Activated naive CD4-positive, alpha-beta T cell treated with Interleukin-2 at 50 U/mL for 16 hours (primary cell): ENCODE data around the gene POPDC3.
"Not testable (repeated sequence)": the region's sequence is repeated elsewhere in the genome, so short reads cannot be mapped to it uniquely, and the experiment has no call there.

Experiments used
- DNase-seq: peaks from one replicate; pipeline ENCODE4 v3.0.0-alpha.2; 2020

Gene POPDC3, protein sequence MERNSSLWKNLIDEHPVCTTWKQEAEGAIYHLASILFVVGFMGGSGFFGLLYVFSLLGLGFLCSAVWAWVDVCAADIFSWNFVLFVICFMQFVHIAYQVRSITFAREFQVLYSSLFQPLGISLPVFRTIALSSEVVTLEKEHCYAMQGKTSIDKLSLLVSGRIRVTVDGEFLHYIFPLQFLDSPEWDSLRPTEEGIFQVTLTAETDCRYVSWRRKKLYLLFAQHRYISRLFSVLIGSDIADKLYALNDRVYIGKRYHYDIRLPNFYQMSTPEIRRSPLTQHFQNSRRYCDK

GRCh38 chr6:105179244-105180065 is at the start of gene POPDC3:
TSS of gene POPDC3 (minus strand) at chr6:105180014. CDS start at chr6:105161909, 18,105 bp downstream.
- no peak for DNase-seq

GRCh38 chr6:105227295-105227767 is 47.5 kb upstream of the POPDC3 start:
- no peak for DNase-seq

- DNase-seq, result no peak
These were observed 46.9 kb upstream of the POPDC3 start for GRCh38 chr6:105226598-105227294.

DNA sequence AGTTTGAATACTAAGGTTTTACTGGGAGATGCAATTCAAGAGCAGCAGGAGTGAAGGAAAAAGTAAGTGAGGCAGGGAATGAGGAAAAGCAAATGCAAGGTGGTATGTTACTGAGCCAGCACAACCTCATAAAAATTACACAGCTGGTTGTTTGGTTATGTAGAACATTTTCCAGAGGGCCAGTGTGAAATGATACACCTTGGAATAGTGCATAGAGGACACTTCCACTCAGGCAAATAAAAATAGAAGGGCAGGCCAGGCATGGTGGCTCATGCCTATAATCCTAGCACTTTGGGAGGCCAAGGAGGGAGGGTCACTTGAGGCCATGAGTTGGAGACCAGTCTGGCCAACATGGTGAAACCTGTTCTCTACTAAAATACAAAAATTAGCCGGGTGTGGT is 43.4 kb upstream of the POPDC3 start:
- no peak for DNase-seq

DNA sequence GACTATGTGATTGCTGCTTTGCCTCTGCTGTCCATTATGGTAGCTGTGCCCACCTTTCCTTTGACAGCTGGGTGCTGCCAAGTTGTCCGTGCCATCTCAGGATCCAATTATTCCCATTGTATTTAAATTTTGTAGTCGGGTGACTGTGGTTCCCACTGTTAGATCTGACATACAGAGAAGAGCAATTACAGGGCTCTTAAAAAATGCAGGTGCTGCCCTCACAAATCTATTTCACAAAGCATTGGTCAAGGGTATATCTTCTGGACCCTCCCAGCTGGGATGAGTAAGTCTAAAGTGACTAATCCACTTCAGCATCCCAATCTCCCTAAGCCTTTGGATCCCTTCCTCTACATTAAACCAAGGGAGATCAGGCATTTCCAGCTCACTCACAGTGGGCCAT is 41.4 kb upstream of the POPDC3 start:
- not testable (repeated sequence) for DNase-seq

DNA sequence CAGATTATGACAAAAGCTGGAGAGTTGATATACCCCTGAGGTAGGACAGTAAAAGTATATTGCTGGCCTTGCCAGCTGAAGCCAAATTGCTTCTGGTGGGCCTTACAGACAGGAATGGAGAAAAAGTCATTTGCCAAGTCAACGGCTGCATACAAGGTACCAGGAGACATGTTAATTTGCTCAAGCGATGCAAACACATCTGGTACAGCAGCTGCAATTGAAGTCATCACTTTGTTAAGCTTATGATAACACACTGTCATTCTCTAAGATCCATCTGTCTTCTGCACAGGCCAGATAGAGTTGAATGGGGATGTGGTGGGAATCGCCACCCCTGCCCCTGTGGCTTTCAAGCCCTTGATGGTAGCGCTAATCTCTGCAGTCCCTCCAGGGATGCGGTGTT is 40.4 kb upstream of the POPDC3 start:
- no peak for DNase-seq

DNA sequence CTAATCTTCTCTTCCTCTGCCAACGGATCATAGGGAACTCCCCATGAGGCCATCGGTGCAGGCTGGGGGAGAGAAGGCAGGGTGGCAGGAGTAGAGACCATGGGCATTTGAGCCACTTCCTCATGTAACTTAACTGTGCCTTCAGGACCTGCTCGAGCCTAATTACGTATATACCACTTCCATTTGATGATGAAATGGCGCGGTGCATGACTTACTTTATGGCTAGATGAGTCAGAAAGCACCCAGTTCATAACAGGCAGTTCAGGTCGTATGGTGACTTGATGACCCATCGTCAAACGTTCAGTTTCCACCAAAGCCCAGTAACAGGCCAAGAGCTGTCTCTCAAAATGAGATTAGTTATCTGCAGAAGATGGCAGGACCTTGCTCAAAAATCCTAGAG is 39.4 kb upstream of the POPDC3 start:
- DNase-seq, result not testable (repeated sequence)

GRCh38 chr6:105215506-105215905 is 35.7 kb upstream of the POPDC3 start:
- DNase-seq, result no peak

DNA sequence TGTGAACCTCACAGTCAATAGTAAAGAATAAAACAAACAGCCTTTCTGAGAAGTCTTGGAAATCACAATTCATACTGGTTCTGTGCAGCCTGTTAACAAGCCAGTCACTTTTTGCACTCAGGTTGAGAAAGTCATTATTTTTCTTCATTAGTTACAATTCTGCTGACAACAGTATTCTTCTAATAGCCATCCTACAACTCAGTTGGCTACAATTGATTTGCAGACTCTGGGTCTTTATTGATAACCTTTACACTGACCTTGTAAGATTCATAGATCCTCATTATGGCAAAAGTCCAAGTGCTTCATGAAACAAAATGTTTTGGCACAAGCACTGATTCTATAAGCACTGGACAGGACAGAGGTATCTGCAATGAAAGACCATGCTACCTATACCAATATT is 34.9 kb upstream of the POPDC3 start:
- DNase-seq, result no peak

GRCh38 chr6:105213272-105213671 is 33.5 kb upstream of the POPDC3 start:
- no peak for DNase-seq

DNA sequence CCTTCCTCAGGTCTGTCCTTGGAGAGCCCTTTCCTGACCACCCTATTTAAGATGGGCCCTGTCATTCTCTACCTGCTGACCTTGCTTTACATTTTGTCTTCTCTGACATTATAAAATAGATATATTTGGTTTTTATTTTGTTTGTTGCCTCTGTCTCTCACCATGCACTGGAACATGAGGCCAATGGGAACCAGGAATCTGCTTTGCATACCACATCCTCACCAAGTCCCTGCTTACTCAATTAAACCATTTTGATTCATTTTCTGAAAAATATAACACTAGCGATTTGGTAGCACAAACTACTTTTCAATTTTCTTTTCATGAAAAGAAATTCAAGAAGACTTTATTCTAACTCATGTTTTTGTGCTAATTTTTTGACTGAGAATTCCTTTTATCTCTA is 32.8 kb upstream of the POPDC3 start:
- DNase-seq, result no peak

DNA sequence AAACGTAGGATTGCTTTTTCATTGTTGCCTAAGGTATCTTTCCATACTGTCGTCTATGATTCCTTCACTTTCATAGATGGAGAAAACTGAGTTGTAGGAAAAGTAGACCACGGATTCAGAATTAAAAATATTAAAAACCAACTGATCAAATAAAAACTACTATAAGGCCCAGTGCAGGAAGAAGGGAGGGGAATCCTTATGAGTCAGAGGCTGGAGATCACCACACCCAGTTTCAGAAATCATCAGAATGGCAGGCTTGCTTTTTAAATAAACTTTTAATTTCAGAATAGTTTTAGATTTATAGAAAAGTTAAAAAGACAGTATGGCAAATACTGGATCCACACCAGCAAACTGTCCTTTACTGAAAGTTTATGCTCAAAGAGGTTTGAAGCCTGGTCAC is 32.0 kb upstream of the POPDC3 start:
- no peak for DNase-seq

DNA sequence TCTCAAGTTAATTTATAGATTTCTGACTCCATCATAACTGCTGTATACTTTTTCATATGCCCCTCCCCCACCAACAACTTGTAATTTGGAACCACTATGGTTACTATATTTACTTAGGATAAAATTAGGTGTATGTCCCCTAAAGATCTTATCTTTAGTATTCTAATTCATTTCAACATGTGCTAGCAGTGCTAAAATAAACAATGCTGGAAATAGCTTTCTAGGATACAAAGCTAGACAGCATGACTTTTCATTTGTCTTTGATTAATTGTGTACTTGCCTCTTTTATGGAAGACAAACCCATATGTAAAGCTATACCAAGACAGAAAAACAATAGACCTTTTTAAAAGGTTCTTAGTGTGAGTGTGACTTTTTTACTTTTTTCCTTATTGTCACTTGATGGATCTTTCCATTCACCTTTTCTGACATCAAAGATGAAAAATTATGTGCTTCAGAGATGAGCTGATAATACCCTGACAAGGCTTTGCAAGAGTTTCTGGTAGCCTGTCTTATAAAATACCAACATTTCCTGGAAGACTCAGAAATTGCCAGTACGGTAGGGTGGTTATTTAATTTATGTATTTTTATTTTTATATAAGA is 31.2 kb upstream of the POPDC3 start:
- DNase-seq, result no peak

- DNase-seq, result no peak
These were observed 30.3 kb upstream of the POPDC3 start for GRCh38 chr6:105209950-105210706.

DNA sequence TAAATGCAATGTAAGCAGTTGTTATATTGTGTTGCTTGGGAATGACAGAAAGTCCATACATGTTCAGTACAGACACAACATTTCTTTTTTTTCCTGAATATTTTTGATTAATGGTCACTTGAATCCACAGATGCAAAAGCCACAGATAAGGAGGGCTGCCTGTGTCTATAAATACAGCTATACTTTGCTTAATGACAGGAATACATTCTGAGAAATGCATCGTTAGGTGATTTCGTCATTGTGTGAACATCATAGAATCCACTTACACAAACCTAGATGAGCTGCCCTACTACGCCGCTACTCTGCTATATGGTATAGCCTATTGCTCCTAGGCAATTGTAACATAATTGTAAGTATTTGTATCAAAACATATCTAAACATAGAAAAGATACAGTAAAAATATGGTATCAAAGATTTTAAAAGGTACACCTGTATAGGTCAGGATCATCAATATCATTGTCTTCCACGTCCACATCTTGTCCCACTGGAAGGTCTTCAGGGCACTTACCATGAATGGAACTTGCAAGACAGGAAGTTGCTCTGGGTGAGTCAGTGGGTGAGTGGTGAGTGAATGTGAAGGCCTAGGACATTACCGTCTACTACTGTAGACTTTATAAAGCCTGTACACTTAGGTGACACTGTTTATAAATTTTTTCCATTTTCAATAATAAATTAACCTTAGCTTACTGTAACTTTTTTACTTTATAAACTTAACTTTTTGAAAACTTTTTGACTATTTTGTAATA is 27.9 kb upstream of the POPDC3 start:
- DNase-seq, result no peak

- no peak for DNase-seq
These were observed 25.0 kb upstream of the POPDC3 start for GRCh38 chr6:105204768-105205167.

DNA sequence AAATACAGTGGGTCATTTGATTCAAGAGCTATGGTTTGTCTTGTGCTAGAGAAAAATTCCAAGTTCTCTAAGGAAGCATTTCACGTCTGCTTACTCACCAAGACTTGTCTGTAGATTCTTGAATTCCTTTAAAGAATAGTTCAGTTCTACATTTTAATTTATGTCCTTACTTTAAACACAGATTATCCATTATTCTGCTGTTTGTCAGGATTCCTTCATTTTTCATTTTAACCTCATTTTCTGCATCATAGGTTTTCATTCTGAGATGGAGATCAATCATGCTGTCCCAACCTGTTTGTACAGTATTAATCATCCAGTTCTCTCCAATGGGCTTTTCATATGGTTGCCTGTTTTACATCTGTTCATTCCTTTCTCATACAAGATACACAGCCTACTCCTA is 24.5 kb upstream of the POPDC3 start:
- DNase-seq, result no peak

DNA sequence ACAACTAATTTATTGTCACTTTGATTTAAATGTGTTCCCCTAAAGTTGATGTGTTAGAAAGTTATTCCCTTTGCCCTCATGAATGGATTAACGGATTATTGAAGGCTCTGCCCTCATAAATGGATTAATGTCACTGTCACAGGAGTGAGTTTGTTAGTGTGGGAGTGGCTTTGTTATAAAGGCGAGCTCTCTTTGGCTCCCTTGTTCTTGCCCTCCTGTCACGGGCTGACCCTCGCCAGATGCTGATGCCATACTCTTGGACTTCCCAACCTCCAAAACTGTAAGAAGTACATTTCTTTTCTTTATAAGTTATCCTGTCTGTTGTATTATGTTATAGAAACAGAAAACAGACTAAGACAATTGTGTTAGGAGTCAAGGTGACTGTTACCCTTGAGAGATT is 22.7 kb upstream of the POPDC3 start:
- no peak for DNase-seq

DNA sequence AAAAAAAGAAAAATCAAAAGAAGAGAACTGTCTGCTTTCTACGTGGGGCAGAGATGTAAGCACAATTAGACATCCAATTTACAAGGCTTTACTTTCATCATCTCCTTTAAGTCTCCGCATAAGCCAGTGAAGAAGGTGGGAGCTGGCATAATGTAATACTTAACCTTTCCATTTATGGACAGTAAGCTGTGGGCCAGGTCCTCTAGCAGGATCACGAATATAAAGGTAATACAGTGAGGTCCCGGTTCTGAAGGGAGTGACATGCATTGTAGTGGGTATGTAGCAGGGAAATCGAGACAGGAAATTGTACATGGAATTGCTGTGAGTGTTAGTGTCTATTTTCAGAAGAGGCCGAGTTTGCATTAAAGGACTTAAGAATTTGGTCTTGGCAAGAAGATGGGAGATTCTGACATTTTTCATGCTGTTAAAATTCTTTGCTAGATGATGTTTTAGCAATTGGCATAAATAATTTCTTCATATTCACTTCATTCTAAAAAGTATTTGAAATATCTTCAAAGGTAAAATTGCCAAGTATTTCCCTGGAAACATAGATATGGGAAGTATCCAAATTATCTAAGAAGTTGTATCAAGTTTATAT is 20.4 kb upstream of the POPDC3 start:
- DNase-seq, result no peak

DNA sequence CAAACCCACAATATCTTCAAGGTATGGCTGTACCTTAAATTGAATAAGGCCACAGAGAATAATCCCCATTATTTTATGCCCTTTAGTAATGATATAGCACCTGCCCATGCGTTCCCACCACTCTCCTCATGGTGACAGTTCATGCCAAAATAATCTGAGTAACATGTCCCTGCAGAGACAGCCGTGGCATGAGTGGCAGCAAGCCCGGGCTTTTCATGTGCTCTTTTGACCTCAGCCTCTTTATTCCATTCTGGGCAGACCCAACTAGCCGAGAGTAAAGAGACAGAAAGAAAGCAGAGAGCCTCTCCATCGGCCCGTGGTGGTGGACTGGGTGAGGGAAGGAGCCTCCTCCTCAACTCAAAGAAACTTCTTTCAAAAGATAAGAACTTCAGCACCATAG is 19.9 kb upstream of the POPDC3 start:
- DNase-seq, result no peak

- no peak for DNase-seq
These were observed 16.3 kb upstream of the POPDC3 start for GRCh38 chr6:105196076-105196475.
